ENCODE data around the gene PSMD1.

The PSMD1 gene

GRCh38 chr2:231036131-231036530, 20.5 kb upstream of the PSMD1 start:
- H3K27me3 ChIP-seq (ENCODE audit: low read depth, low read length): 0 out of 2 replicates have a peak, but pooled peaks cover 3% of the 10 kb centered on the region
- no peak overlapping the region for H3K4me3 ChIP-seq (ENCODE audit: low read length)
- no peak overlapping the region for H2AFZ ChIP-seq (ENCODE audit: low read depth, low read length)
- H3K9ac ChIP-seq (ENCODE audit: low read length): no peak overlapping the region
- H3K4me2 ChIP-seq (ENCODE audit: low read length): no peak overlapping the region
- H3K36me3 ChIP-seq (replicated peaks; ENCODE audit: low read depth, low read length): no peaks in the 10 kb centered on the region
- H3K4me1 ChIP-seq (ENCODE audit: low read length): peaks cover 4% of the 10 kb centered on the region; the same call in 1 of the 2 replicates
- H3K27ac ChIP-seq (ENCODE audit: low read length): no peak overlapping the region
- no peaks in the 10 kb centered on the region for H4K20me1 ChIP-seq (ENCODE audit: insufficient read depth, low read length)
- TF ChIP-seq CTCF (IDR thresholded peaks at IDR 0.05; ENCODE audit: low read depth, low read length): no peak
- no peak for TF ChIP-seq EZH2phosphoT487 (IDR thresholded peaks at IDR 0.05; ENCODE audit: low read depth)
- H3K79me2 ChIP-seq (ENCODE audit: low read length): no peaks in the 10 kb centered on the region
- no peaks in the 10 kb centered on the region for H3K9me3 ChIP-seq (ENCODE audit: insufficient read depth, low read length)

GRCh38 chr2:231036578-231037106, 20.0 kb upstream of the PSMD1 start:
- Histone ChIP-seq H3K27ac (ENCODE audit: low read length) (no peak overlapping the region), H3K4me2 (ENCODE audit: low read length) (no peak overlapping the region), H3K9ac (ENCODE audit: low read length) (no peak overlapping the region), H4K20me1 (ENCODE audit: insufficient read depth, low read length) (no peaks in the 10 kb centered on the region), H3K9me3 (ENCODE audit: insufficient read depth, low read length) (no peaks in the 10 kb centered on the region), H3K27me3 (ENCODE audit: low read depth, low read length) (0 out of 2 replicates have a peak, but pooled peaks cover 3% of the 10 kb centered on the region), H3K36me3 (replicated peaks; ENCODE audit: low read depth, low read length) (no peaks in the 10 kb centered on the region), H3K4me3 (ENCODE audit: low read length) (no peak overlapping the region), H3K79me2 (ENCODE audit: low read length) (no peaks in the 10 kb centered on the region), H3K4me1 (ENCODE audit: low read length) (peaks cover 4% of the 10 kb centered on the region; the same call in 1 of the 2 replicates), H2AFZ (ENCODE audit: low read depth, low read length) (no peak overlapping the region)
- no peak for TF ChIP-seq EZH2phosphoT487 (IDR thresholded peaks at IDR 0.05; ENCODE audit: low read depth)
- no peak for TF ChIP-seq CTCF (IDR thresholded peaks at IDR 0.05; ENCODE audit: low read depth, low read length)

GRCh38 chr2:231037202-231037730, 19.4 kb upstream of the PSMD1 start, which contains the start of gene C2orf72:
TSS of gene C2orf72 (plus strand) at chr2:231037523. CDS start at chr2:231037566, 43 bp downstream.
- Histone ChIP-seq H3K9me3 (ENCODE audit: insufficient read depth, low read length) (no peaks in the 10 kb centered on the region), H3K4me3 (ENCODE audit: low read length) (no peak within 1 kb of the TSS), H4K20me1 (ENCODE audit: insufficient read depth, low read length) (no peaks in the 10 kb centered on the region), H2AFZ (ENCODE audit: low read depth, low read length) (no peak within 1 kb of the TSS), H3K79me2 (ENCODE audit: low read length) (no peaks in the 10 kb centered on the region), H3K36me3 (replicated peaks; ENCODE audit: low read depth, low read length) (no peaks in the 10 kb centered on the region), H3K9ac (ENCODE audit: low read length) (no peak within 1 kb of the TSS), H3K27ac (ENCODE audit: low read length) (no peak within 1 kb of the TSS), H3K4me2 (ENCODE audit: low read length) (no peak within 1 kb of the TSS), H3K27me3 (ENCODE audit: low read depth, low read length) (0 out of 2 replicates have a peak, but pooled peaks cover 3% of the 10 kb centered on the region), H3K4me1 (ENCODE audit: low read length) (peaks cover 4% of the 10 kb centered on the region; the same call in 1 of the 2 replicates)
- TF ChIP-seq EZH2phosphoT487 (IDR thresholded peaks at IDR 0.05; ENCODE audit: low read depth): no peak
- no peak for TF ChIP-seq CTCF (IDR thresholded peaks at IDR 0.05; ENCODE audit: low read depth, low read length)

- Histone ChIP-seq H2AFZ (ENCODE audit: low read depth, low read length) (no peak overlapping the region), H3K27me3 (ENCODE audit: low read depth, low read length) (0 out of 2 replicates have a peak, but pooled peaks cover 3% of the 10 kb centered on the region)
- TF ChIP-seq CTCF (IDR thresholded peaks at IDR 0.05; ENCODE audit: low read depth, low read length) (no peak), EZH2phosphoT487 (IDR thresholded peaks at IDR 0.05; ENCODE audit: low read depth) (no peak)
These were observed 18.8 kb upstream of the PSMD1 start for GRCh38 chr2:231037731-231038482.

More at GRCh38 chr2:231037731-231038482, 18.8 kb upstream of the PSMD1 start:
- H4K20me1 ChIP-seq (ENCODE audit: insufficient read depth, low read length): no peaks in the 10 kb centered on the region
- H3K9ac ChIP-seq (ENCODE audit: low read length): no peak overlapping the region
- peaks cover 4% of the 10 kb centered on the region; the same call in 1 of the 2 replicates for H3K4me1 ChIP-seq (ENCODE audit: low read length)
- H3K4me3 ChIP-seq (ENCODE audit: low read length): no peak overlapping the region
- H3K27ac ChIP-seq (ENCODE audit: low read length): no peak overlapping the region
- H3K4me2 ChIP-seq (ENCODE audit: low read length): no peak overlapping the region
- H3K79me2 ChIP-seq (ENCODE audit: low read length): no peaks in the 10 kb centered on the region
- H3K36me3 ChIP-seq (replicated peaks; ENCODE audit: low read depth, low read length): no peaks in the 10 kb centered on the region
- H3K9me3 ChIP-seq (ENCODE audit: insufficient read depth, low read length): no peaks in the 10 kb centered on the region

All from OCI-LY3 (cell line).